ENCODE data around the gene LCA5. TPM values are rescaled to one million over a fixed set of nuclear protein-coding genes. Genes with fewer than 3 reads are reported as not detected.

Gene LCA5
- total RNA-seq, 1 experiment from 2014 or later = 7.0 TPM

GRCh38 chr6:79470728-79471127 is 66.5 kb downstream of the LCA5 start:
- CTCF ChIA-PET = no interaction called here
- intact Hi-C loops (cut with micrococcal nuclease; ENCODE audit: unreplicated experiment) = no loop called here
- 0 out of 2 replicates have a peak, but pooled peaks cover 3% of the 10 kb centered on the region for H3K4me1 ChIP-seq (ENCODE audit: control insufficient read depth, insufficient read depth, low read length)
- no peak for DNase-seq (ENCODE audit: low read depth, low spot score)
- TF ChIP-seq TCF7L2 (IDR thresholded peaks at IDR 0.05; ENCODE audit: low read depth, low read length) (no peak), CTCF (IDR thresholded peaks at IDR 0.05) (no peak), SIN3A (IDR thresholded peaks at IDR 0.05; ENCODE audit: borderline replicate concordance, insufficient read depth, low read depth, low read length) (no peak), POLR2AphosphoS5 (IDR thresholded peaks at IDR 0.05; ENCODE audit: low read depth, low read length) (no peak)
- TF ChIP-seq, protein P1, sequence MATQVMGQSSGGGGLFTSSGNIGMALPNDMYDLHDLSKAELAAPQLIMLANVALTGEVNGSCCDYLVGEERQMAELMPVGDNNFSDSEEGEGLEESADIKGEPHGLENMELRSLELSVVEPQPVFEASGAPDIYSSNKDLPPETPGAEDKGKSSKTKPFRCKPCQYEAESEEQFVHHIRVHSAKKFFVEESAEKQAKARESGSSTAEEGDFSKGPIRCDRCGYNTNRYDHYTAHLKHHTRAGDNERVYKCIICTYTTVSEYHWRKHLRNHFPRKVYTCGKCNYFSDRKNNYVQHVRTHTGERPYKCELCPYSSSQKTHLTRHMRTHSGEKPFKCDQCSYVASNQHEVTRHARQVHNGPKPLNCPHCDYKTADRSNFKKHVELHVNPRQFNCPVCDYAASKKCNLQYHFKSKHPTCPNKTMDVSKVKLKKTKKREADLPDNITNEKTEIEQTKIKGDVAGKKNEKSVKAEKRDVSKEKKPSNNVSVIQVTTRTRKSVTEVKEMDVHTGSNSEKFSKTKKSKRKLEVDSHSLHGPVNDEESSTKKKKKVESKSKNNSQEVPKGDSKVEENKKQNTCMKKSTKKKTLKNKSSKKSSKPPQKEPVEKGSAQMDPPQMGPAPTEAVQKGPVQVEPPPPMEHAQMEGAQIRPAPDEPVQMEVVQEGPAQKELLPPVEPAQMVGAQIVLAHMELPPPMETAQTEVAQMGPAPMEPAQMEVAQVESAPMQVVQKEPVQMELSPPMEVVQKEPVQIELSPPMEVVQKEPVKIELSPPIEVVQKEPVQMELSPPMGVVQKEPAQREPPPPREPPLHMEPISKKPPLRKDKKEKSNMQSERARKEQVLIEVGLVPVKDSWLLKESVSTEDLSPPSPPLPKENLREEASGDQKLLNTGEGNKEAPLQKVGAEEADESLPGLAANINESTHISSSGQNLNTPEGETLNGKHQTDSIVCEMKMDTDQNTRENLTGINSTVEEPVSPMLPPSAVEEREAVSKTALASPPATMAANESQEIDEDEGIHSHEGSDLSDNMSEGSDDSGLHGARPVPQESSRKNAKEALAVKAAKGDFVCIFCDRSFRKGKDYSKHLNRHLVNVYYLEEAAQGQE (IDR thresholded peaks at IDR 0.05; ENCODE audit: insufficient read depth in 1 of 2, low read depth in 2 of 2, low read length in 1 of 2) = no peak
- BruUV-seq (replicated peaks) = no TSS peak
- ATAC-seq = no peak
- H3K27me3 ChIP-seq (ENCODE audit: control insufficient read depth, insufficient read depth, low read length) = no peaks in the 10 kb centered on the region
- H3K36me3 ChIP-seq (ENCODE audit: control insufficient read depth, insufficient read depth, low read length) = no peaks in the 10 kb centered on the region
- POLR2A ChIA-PET = no interaction called here
- H3K27ac ChIP-seq (ENCODE audit: low read length) = no peak overlapping the region
- in situ Hi-C loops (cut with HindIII; ENCODE audit: low pct_unique_long_range_greater_than_20kb, low sequenced_read_pairs) = no loop called here
- H3K9me3 ChIP-seq (ENCODE audit: control insufficient read depth, insufficient read depth, low read depth, low read length) = no peaks in the 10 kb centered on the region
- no peak overlapping the region for H3K4me3 ChIP-seq (ENCODE audit: low read depth in 2 of 2, low read length in 2 of 2)

- no peak for TF ChIP-seq TCF7L2 (IDR thresholded peaks at IDR 0.05; ENCODE audit: low read depth, low read length)
- no peak for TF ChIP-seq SIN3A (IDR thresholded peaks at IDR 0.05; ENCODE audit: borderline replicate concordance, insufficient read depth, low read depth, low read length)
- TF ChIP-seq CTCF (IDR thresholded peaks at IDR 0.05) = no peak
- TF ChIP-seq, protein P1 (IDR thresholded peaks at IDR 0.05; ENCODE audit: insufficient read depth in 1 of 2, low read depth in 2 of 2, low read length in 1 of 2) = no peak
- TF ChIP-seq POLR2AphosphoS5 (IDR thresholded peaks at IDR 0.05; ENCODE audit: low read depth, low read length) = no peak
- Histone ChIP-seq H3K4me1 (ENCODE audit: control insufficient read depth, insufficient read depth, low read length) (0 out of 2 replicates have a peak, but pooled peaks cover 3% of the 10 kb centered on the region), H3K36me3 (ENCODE audit: control insufficient read depth, insufficient read depth, low read length) (no peaks in the 10 kb centered on the region), H3K27me3 (ENCODE audit: control insufficient read depth, insufficient read depth, low read length) (no peaks in the 10 kb centered on the region), H3K27ac (ENCODE audit: low read length) (no peak overlapping the region), H3K4me3 (ENCODE audit: low read depth in 2 of 2, low read length in 2 of 2) (no peak overlapping the region), H3K9me3 (ENCODE audit: control insufficient read depth, insufficient read depth, low read depth, low read length) (no peaks in the 10 kb centered on the region)
- CTCF ChIA-PET = no interaction called here
- ATAC-seq (no peak), DNase-seq (ENCODE audit: low read depth, low spot score) (no peak)
- in situ Hi-C loops (cut with HindIII; ENCODE audit: low pct_unique_long_range_greater_than_20kb, low sequenced_read_pairs) (no loop called here), intact Hi-C loops (cut with micrococcal nuclease; ENCODE audit: unreplicated experiment) (no loop called here)
- POLR2A ChIA-PET = no interaction called here
- no TSS peak for BruUV-seq (replicated peaks)
Observed at GRCh38 chr6:79469376-79470246, 67.6 kb downstream of the LCA5 start.
